IPS-18a (cell line): ENCODE measurements around the gene ITGAL.
"Not testable (repeated sequence)": the region's sequence is repeated elsewhere in the genome, so short reads cannot be mapped to it uniquely, and the experiment has no call there.

Source experiments
- H3K27ac ChIP-seq: one replicate; pipeline ENCODE4 v1.5.1; 2013; ENCODE audit warnings: low read length
- H3K27me3 ChIP-seq: one replicate; pipeline ENCODE4 v1.6.1; 2013; ENCODE audit warnings: mild to moderate bottlenecking, low read length; ENCODE audit not compliant: control insufficient read depth, insufficient read depth
- H3K36me3 ChIP-seq: one replicate; pipeline ENCODE4 v1.6.1; 2013; ENCODE audit warnings: low read depth, low read length; ENCODE audit not compliant: control insufficient read depth
- H3K4me1 ChIP-seq: one replicate; pipeline ENCODE4 v1.6.1; 2013; ENCODE audit warnings: low read depth, low read length; ENCODE audit not compliant: control insufficient read depth
- H3K4me3 ChIP-seq: one replicate; pipeline ENCODE4 v1.5.1; 2013; ENCODE audit warnings: low read length
- H3K9ac ChIP-seq: one replicate; pipeline ENCODE4 v1.6.1; 2013; ENCODE audit warnings: mild to moderate bottlenecking, low read length, moderate library complexity
- H3K9me3 ChIP-seq: one replicate; pipeline ENCODE4 v1.6.1; 2013; ENCODE audit warnings: low read depth, low read length; ENCODE audit not compliant: control insufficient read depth

ITGAL gene

GRCh38 chr16:30533748-30534367 lies 61.3 kb downstream of the ITGAL start:
- Histone ChIP-seq H3K27me3 (no peaks in the 10 kb centered on the region), H3K4me3 (peak overlapping the region; percentile 89), H3K9me3 (no peaks in the 10 kb centered on the region), H3K36me3 (peaks cover 10% of the 10 kb centered on the region), H3K4me1 (peaks cover 8% of the 10 kb centered on the region), H3K9ac (peak overlapping the region; percentile 98), H3K27ac (no peak overlapping the region)

- Histone ChIP-seq H3K9me3 (no peaks in the 10 kb centered on the region), H3K27ac (peak within 1 kb of the TSS; percentile 99), H3K4me1 (peaks cover 8% of the 10 kb centered on the region), H3K4me3 (peak within 1 kb of the TSS; percentile 89), H3K9ac (peak within 1 kb of the TSS; percentile 98), H3K27me3 (no peaks in the 10 kb centered on the region), H3K36me3 (peaks cover 10% of the 10 kb centered on the region)
These were observed 62.0 kb downstream of the ITGAL start, which contains the start of gene ZNF747 for GRCh38 chr16:30534368-30535105. TSS of gene ZNF747 (minus strand) at chr16:30534858. CDS start at chr16:30534679, 179 bp downstream.

- Histone ChIP-seq H3K36me3 (peaks cover 10% of the 10 kb centered on the region), H3K9me3 (no peaks in the 10 kb centered on the region), H3K4me3 (peak overlapping the region; percentile 89)
These were observed 62.7 kb downstream of the ITGAL start for GRCh38 chr16:30535106-30535776.

GRCh38 chr16:30535777-30536190 lies 63.2 kb downstream of the ITGAL start:
- Histone ChIP-seq H3K4me1 (peaks cover 8% of the 10 kb centered on the region), H3K36me3 (peaks cover 8% of the 10 kb centered on the region), H3K9ac (peak overlapping the region; percentile 98), H3K4me3 (peak overlapping the region; percentile 89), H3K27me3 (no peaks in the 10 kb centered on the region), H3K9me3 (no peaks in the 10 kb centered on the region), H3K27ac (peak overlapping the region; percentile 99)

More at GRCh38 chr16:30535106-30535776, 62.7 kb downstream of the ITGAL start:
- Histone ChIP-seq H3K4me1 (peaks cover 8% of the 10 kb centered on the region), H3K27ac (peak overlapping the region; percentile 99), H3K27me3 (no peaks in the 10 kb centered on the region), H3K9ac (peak overlapping the region; percentile 98)

- not testable (repeated sequence) for H3K27me3 ChIP-seq, H3K9me3 ChIP-seq, H3K36me3 ChIP-seq
- peak overlapping the region; percentile 98 for H3K9ac ChIP-seq
- H3K4me3 ChIP-seq: peak overlapping the region; percentile 89
- peak overlapping the region; percentile 99 for H3K27ac ChIP-seq
- peaks cover 12% of the 10 kb centered on the region for H3K4me1 ChIP-seq
These were observed 64.0 kb downstream of the ITGAL start for GRCh38 chr16:30536391-30537024.

- Histone ChIP-seq H3K27ac (no peak overlapping the region), H3K27me3 (no peaks in the 10 kb centered on the region), H3K9ac (no peak overlapping the region), H3K4me3 (no peak overlapping the region), H3K9me3 (no peaks in the 10 kb centered on the region), H3K4me1 (peaks cover 32% of the 10 kb centered on the region), H3K36me3 (no peaks in the 10 kb centered on the region)
These were observed 66.7 kb downstream of the ITGAL start for GRCh38 chr16:30539000-30539964.

- H3K4me3 ChIP-seq, H3K27me3 ChIP-seq, H3K27ac ChIP-seq, H3K9me3 ChIP-seq, H3K36me3 ChIP-seq, H3K9ac ChIP-seq: not testable (repeated sequence)
- H3K4me1 ChIP-seq: peaks cover 37% of the 10 kb centered on the region
These were observed 67.5 kb downstream of the ITGAL start for GRCh38 chr16:30539986-30540526.

- not testable (repeated sequence) for H3K9me3 ChIP-seq, H3K27me3 ChIP-seq, H3K4me3 ChIP-seq, H3K36me3 ChIP-seq, H3K9ac ChIP-seq, H3K27ac ChIP-seq
- H3K4me1 ChIP-seq: peaks cover 43% of the 10 kb centered on the region
These were observed 68.4 kb downstream of the ITGAL start for GRCh38 chr16:30540916-30541464.

- Histone ChIP-seq H3K4me1 (peaks cover 40% of the 10 kb centered on the region), H3K4me3 (peak overlapping the region; percentile 22), H3K36me3 (no peaks in the 10 kb centered on the region), H3K27me3 (no peaks in the 10 kb centered on the region), H3K9ac (no peak overlapping the region), H3K9me3 (no peaks in the 10 kb centered on the region), H3K27ac (no peak overlapping the region)
These were observed 69.2 kb downstream of the ITGAL start for GRCh38 chr16:30541502-30542329.

- Histone ChIP-seq H3K9ac (no peak overlapping the region), H3K27ac (no peak overlapping the region), H3K4me1 (peaks cover 40% of the 10 kb centered on the region), H3K9me3 (no peaks in the 10 kb centered on the region), H3K27me3 (no peaks in the 10 kb centered on the region), H3K36me3 (no peaks in the 10 kb centered on the region), H3K4me3 (no peak overlapping the region)
These were observed 70.5 kb downstream of the ITGAL start for GRCh38 chr16:30543067-30543466.
